ENCODE data around the gene FHIT. TPM values are rescaled to one million over a fixed set of nuclear protein-coding genes. Genes with fewer than 3 reads are reported as not detected.
A peak's percentile ranks its signal among the peaks of the same experiment; 100 is the strongest.

The FHIT gene
- total RNA-seq, 1 donor from 2014 or later: 5.7 TPM

DNA sequence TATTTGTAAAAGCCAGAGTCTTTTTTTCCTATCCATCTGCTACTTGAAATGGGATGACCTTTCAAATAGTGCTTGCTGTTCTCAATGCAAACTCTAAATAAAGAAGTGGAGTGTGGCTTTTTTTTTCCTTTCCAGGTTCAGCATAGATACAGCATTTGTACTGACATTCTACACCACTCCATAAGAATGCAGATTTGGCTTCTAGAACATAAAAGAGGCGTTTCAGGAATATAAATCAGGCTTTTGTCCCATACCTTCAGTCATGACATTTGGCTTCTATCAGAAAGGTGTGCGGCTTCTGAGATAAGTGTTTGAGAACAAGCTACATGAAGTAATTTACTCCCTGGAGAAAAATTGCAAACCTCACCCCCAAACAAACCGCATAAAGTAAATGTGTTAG lies 553.1 kb downstream of the FHIT start:
- Histone ChIP-seq H3K4me3 (no peak overlapping the region), H3K36me3 (no peaks in the 10 kb centered on the region), H3K9me3 (ENCODE audit: low read depth) (no peaks in the 10 kb centered on the region), H4K20me1 (ENCODE audit: low read depth) (no peaks in the 10 kb centered on the region), H2AFZ (replicated peaks) (peak overlapping the region; percentile 1), H3K4me2 (no peak overlapping the region), H3K9ac (no peak overlapping the region), H3K27me3 (no peaks in the 10 kb centered on the region), H3K4me1 (peaks cover 13% of the 10 kb centered on the region), H3F3A (ENCODE audit: low read depth) (no peaks in the 10 kb centered on the region), H3K79me2 (ENCODE audit: low read depth) (no peaks in the 10 kb centered on the region), H3K27ac (no peak overlapping the region)
- Mint-ChIP-seq H3K4me3 (no peak overlapping the region), H3K4me1 (peaks cover 9% of the 10 kb centered on the region), H3K27me3 (ENCODE audit: insufficient read depth, low read depth) (peaks cover 2% of the 10 kb centered on the region), H3K27ac (no peak overlapping the region), H3K36me3 (no peaks in the 10 kb centered on the region), H3K9me3 (no peaks in the 10 kb centered on the region)
- DNase-seq (ENCODE audit: low spot score): no peak
- TF ChIP-seq EZH2phosphoT487 (IDR thresholded peaks at IDR 0.05) (no peak), EZH2 (IDR thresholded peaks at IDR 0.05) (no peak), CTCF (IDR thresholded peaks at IDR 0.05) (no peak)

GRCh38 chr3:60697132-60697531 lies 554.1 kb downstream of the FHIT start:
- H3K27me3 Mint-ChIP-seq (ENCODE audit: insufficient read depth, low read depth): peaks cover 2% of the 10 kb centered on the region
- Histone ChIP-seq H3K4me3 (no peak overlapping the region), H3K4me1 (peaks cover 13% of the 10 kb centered on the region), H2AFZ (replicated peaks) (no peak overlapping the region), H3K9ac (no peak overlapping the region), H3K36me3 (no peaks in the 10 kb centered on the region), H3K4me2 (no peak overlapping the region), H3K79me2 (ENCODE audit: low read depth) (no peaks in the 10 kb centered on the region), H3K9me3 (ENCODE audit: low read depth) (no peaks in the 10 kb centered on the region), H3F3A (ENCODE audit: low read depth) (no peaks in the 10 kb centered on the region), H4K20me1 (ENCODE audit: low read depth) (no peaks in the 10 kb centered on the region), H3K27ac (no peak overlapping the region), H3K27me3 (no peaks in the 10 kb centered on the region)
- H3K27ac Mint-ChIP-seq: no peak overlapping the region
- no peak overlapping the region for H3K4me3 Mint-ChIP-seq
- no peaks in the 10 kb centered on the region for H3K36me3 Mint-ChIP-seq
- no peak for TF ChIP-seq EZH2 (IDR thresholded peaks at IDR 0.05)
- TF ChIP-seq CTCF (IDR thresholded peaks at IDR 0.05): no peak
- no peak for TF ChIP-seq EZH2phosphoT487 (IDR thresholded peaks at IDR 0.05)
- peaks cover 9% of the 10 kb centered on the region for H3K4me1 Mint-ChIP-seq
- peaks cover 5% of the 10 kb centered on the region for H3K9me3 Mint-ChIP-seq
- no peak for DNase-seq (ENCODE audit: low spot score)

DNA sequence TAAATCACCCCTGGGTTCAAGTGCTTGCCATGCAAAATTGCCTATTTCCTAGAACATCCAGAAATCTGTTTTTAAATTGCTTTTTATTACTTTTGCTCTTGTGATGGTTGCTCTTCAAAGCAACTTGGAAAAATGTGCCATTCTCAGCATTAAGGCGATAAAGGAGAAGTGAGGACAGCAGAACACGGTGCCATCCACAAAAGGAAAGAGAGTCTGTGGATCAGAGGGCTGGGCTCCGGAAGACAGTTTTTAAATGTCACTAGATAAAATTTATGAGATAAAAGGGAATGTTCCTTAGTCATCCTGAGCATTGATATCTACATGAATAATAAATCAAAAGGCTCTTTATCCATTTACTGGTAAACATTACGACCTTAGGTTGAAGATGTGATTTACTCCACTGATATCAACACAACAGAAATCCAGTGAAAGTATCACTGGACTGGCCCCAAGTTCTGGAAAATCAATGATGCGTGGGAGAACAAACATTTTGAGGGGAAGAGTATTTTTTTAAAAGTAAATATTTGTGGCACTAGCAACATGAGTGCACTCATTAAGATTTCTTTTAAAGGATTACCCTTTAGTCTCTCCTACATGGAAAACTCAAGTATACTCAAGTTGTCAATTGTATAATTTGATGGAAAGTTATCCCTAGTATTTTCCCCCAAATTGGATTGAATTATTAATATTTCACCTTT lies 554.7 kb downstream of the FHIT start:
- no peak for DNase-seq (ENCODE audit: low spot score)

More for the DNA sequence above, 554.7 kb downstream of the FHIT start:
- Mint-ChIP-seq H3K27me3 (ENCODE audit: insufficient read depth, low read depth) (peaks cover 2% of the 10 kb centered on the region), H3K4me1 (peaks cover 9% of the 10 kb centered on the region), H3K27ac (no peak overlapping the region), H3K4me3 (no peak overlapping the region), H3K9me3 (peaks cover 5% of the 10 kb centered on the region), H3K36me3 (no peaks in the 10 kb centered on the region)
- Histone ChIP-seq H3K4me2 (no peak overlapping the region), H3K27ac (no peak overlapping the region), H3K9ac (no peak overlapping the region), H2AFZ (replicated peaks) (no peak overlapping the region), H3K27me3 (no peaks in the 10 kb centered on the region), H3F3A (ENCODE audit: low read depth) (no peaks in the 10 kb centered on the region), H4K20me1 (ENCODE audit: low read depth) (no peaks in the 10 kb centered on the region), H3K9me3 (ENCODE audit: low read depth) (no peaks in the 10 kb centered on the region), H3K4me3 (no peak overlapping the region), H3K79me2 (ENCODE audit: low read depth) (no peaks in the 10 kb centered on the region), H3K4me1 (peaks cover 13% of the 10 kb centered on the region), H3K36me3 (no peaks in the 10 kb centered on the region)
- no peak for TF ChIP-seq EZH2phosphoT487 (IDR thresholded peaks at IDR 0.05)
- TF ChIP-seq EZH2 (IDR thresholded peaks at IDR 0.05): no peak
- no peak for TF ChIP-seq CTCF (IDR thresholded peaks at IDR 0.05)

Data from neural progenitor cell (in vitro differentiated cells).